MM.1S (cell line): ENCODE results near the gene RALGAPA2.

ENCODE experiments used
- DNase-seq: peaks from one replicate; pipeline ENCODE4 v3.0.0-alpha.2; 2015
- H2AFZ ChIP-seq: fragments of 300-600 bp; sonication (generic); 2 replicates; pipeline ENCODE4 v1.6.0; 2016; ENCODE audit warnings: antibody characterized with exemption, low read length
- H3F3A ChIP-seq: fragments of 300-600 bp; sonication (generic); 2 replicates; pipeline ENCODE4 v1.6.1; 2016; ENCODE audit warnings: mild to moderate bottlenecking, antibody characterized with exemption, low read length, moderate library complexity, mixed read lengths; ENCODE audit not compliant: insufficient read depth
- H3K27ac ChIP-seq: fragments of 300-600 bp; sonication (generic); 2 replicates; pipeline ENCODE4 v1.5.1; 2016; ENCODE audit warnings: mild to moderate bottlenecking, low read length
- H3K27me3 ChIP-seq: fragments of 300-600 bp; sonication (generic); replicated peaks from 2 replicates; pipeline ENCODE4 v1.6.0; 2016; ENCODE audit warnings: low read length; ENCODE audit not compliant: insufficient read depth
- H3K36me3 ChIP-seq: fragments of 300-600 bp; sonication (generic); replicated peaks from 2 replicates; pipeline ENCODE4 v1.6.1; 2016; ENCODE audit warnings: mild to moderate bottlenecking, low read length, mixed read lengths; ENCODE audit not compliant: insufficient read depth
- H3K4me1 ChIP-seq: fragments of 300-600 bp; sonication (generic); 2 replicates; pipeline ENCODE4 v1.6.1; 2016; ENCODE audit warnings: low read length, mixed read lengths
- H3K4me2 ChIP-seq: fragments of 300-600 bp; sonication (generic); 2 replicates; pipeline ENCODE4 v1.6.0; 2016; ENCODE audit warnings: low read depth, low read length
- H3K4me3 ChIP-seq: fragments of 300-600 bp; sonication (generic); 2 replicates; pipeline ENCODE4 v1.5.1; 2016; ENCODE audit warnings: low read length, mixed read lengths
- H3K79me2 ChIP-seq: fragments of 300-600 bp; sonication (generic); 2 replicates; pipeline ENCODE4 v1.6.1; 2016; ENCODE audit warnings: mixed run types, low read length, mixed read lengths
- H3K9ac ChIP-seq: fragments of 300-600 bp; sonication (generic); 2 replicates; pipeline ENCODE4 v1.6.1; 2016; ENCODE audit warnings: low read length, mixed read lengths
- H3K9me2 ChIP-seq: fragments of 300-600 bp; sonication (generic); replicated peaks from 2 replicates; pipeline ENCODE4 v1.6.1; 2016; ENCODE audit warnings: mild to moderate bottlenecking, low read length, mixed read lengths; ENCODE audit not compliant: insufficient read depth
- H3K9me3 ChIP-seq: fragments of 300-600 bp; sonication (generic); replicated peaks from 2 replicates; pipeline ENCODE4 v1.6.1; 2016; ENCODE audit warnings: mild to moderate bottlenecking, low read length, mixed read lengths; ENCODE audit not compliant: insufficient read depth
- H4K20me1 ChIP-seq: fragments of 300-600 bp; sonication (generic); 2 replicates; pipeline ENCODE4 v1.6.1; 2016; ENCODE audit warnings: mild to moderate bottlenecking, low read length, moderate library complexity, mixed read lengths; ENCODE audit not compliant: insufficient read depth
- EZH2 ChIP-seq: fragments of 300-600 bp; sonication (generic); optimal IDR thresholded peaks from 2 replicates; pipeline ENCODE3; 2017; ENCODE audit warnings: low read depth, mild to moderate bottlenecking, antibody characterized with exemption, low read length, mixed read lengths
- EZH2phosphoT487 ChIP-seq: fragments of 300-600 bp; sonication (generic); IDR thresholded peaks from 2 replicates; pipeline ENCODE4 v1.6.1; 2018; ENCODE audit warnings: antibody characterized with exemption, low read length
- TF ChIP-seq, protein P1 (sequence below): fragments of 300-600 bp; sonication (generic); IDR thresholded peaks from 2 replicates; pipeline ENCODE4 v1.5.1; 2016; ENCODE audit warnings: antibody characterized with exemption, low read length, mixed read lengths

Gene RALGAPA2

DNA sequence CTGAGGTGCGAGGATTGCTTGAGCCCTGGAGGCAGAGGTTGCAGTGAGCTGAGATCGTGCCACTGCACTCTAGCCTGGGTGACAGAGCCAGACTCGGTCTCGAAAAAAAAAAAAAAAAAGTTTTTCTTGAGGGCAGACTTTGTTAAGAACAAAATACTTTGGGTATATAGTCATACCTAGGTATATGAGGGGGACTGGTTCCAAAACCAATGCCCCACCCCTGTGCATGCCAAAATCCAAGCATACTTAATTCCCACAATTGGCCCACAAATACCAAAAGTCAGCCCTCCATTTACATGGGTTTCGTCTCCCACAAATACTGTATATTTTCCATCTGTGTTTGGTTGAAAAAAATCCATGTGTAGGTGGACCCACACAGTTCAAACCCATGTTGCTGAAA is 224.6 kb downstream of the RALGAPA2 start:
- Histone ChIP-seq H3K27me3 (no peaks in the 10 kb centered on the region), H3K79me2 (no peaks in the 10 kb centered on the region), H4K20me1 (no peaks in the 10 kb centered on the region), H3F3A (no peaks in the 10 kb centered on the region), H2AFZ (no peak overlapping the region), H3K9me3 (no peaks in the 10 kb centered on the region), H3K4me2 (no peak overlapping the region), H3K9ac (no peak overlapping the region), H3K9me2 (no peaks in the 10 kb centered on the region), H3K27ac (no peak overlapping the region), H3K4me1 (no peaks in the 10 kb centered on the region), H3K36me3 (no peaks in the 10 kb centered on the region), H3K4me3 (no peak overlapping the region)
- DNase-seq, result no peak
- TF ChIP-seq EZH2 (no peak), EZH2phosphoT487 (no peak)
- TF ChIP-seq, protein P1, sequence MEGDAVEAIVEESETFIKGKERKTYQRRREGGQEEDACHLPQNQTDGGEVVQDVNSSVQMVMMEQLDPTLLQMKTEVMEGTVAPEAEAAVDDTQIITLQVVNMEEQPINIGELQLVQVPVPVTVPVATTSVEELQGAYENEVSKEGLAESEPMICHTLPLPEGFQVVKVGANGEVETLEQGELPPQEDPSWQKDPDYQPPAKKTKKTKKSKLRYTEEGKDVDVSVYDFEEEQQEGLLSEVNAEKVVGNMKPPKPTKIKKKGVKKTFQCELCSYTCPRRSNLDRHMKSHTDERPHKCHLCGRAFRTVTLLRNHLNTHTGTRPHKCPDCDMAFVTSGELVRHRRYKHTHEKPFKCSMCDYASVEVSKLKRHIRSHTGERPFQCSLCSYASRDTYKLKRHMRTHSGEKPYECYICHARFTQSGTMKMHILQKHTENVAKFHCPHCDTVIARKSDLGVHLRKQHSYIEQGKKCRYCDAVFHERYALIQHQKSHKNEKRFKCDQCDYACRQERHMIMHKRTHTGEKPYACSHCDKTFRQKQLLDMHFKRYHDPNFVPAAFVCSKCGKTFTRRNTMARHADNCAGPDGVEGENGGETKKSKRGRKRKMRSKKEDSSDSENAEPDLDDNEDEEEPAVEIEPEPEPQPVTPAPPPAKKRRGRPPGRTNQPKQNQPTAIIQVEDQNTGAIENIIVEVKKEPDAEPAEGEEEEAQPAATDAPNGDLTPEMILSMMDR, result no peak

DNA sequence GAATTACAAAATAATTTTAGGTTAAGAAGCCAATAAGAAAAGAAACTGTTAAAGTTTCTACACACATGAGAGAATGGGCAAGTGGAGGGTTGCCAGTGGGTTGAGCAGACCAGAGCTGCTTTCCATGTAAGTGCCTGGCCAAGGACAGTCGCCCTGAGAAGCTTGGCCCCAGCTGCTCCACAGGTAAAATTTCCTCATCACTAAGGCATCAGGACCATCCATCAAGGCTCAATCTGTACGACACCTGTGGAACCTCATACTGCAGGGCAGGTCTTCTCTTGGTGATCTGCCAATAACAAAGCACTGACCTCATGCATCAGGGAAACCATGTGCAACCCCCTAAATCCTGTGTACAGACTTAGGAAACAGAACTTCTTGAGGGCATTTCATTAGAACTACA is 229.1 kb downstream of the RALGAPA2 start:
- no peaks in the 10 kb centered on the region for H4K20me1 ChIP-seq
- H2AFZ ChIP-seq, result no peak overlapping the region
- no peaks in the 10 kb centered on the region for H3K27me3 ChIP-seq
- H3K9me3 ChIP-seq, result no peaks in the 10 kb centered on the region
- no peaks in the 10 kb centered on the region for H3K36me3 ChIP-seq
- no peaks in the 10 kb centered on the region for H3K4me1 ChIP-seq
- no peaks in the 10 kb centered on the region for H3F3A ChIP-seq
- no peak overlapping the region for H3K4me2 ChIP-seq
- no peak overlapping the region for H3K9ac ChIP-seq
- no peaks in the 10 kb centered on the region for H3K79me2 ChIP-seq
- TF ChIP-seq EZH2phosphoT487, result no peak
- TF ChIP-seq EZH2, result no peak
- TF ChIP-seq, protein P1, result no peak
- DNase-seq, result no peak
- no peaks in the 10 kb centered on the region for H3K9me2 ChIP-seq
- no peak overlapping the region for H3K27ac ChIP-seq
- H3K4me3 ChIP-seq, result no peak overlapping the region

DNA sequence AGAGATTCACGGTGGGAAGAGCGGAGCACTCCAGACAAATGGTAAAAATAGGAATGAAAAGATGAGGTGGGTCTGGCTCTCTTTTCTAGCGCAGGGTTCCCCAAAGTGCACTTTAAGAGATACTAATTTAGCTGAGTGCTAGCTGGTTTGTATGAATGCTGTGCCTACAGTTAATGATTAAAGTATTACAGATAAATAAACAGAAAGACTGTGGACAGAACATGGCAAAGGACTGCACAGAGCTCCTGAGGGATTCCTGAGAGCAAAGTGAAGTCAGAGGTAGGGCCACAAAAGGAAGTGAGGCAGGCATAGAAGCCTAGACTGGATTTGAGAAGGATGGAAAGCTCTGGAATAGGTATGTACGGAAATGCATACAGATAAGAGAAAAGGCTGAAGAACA is 230.0 kb downstream of the RALGAPA2 start:
- Histone ChIP-seq H3K79me2 (no peaks in the 10 kb centered on the region), H3K4me3 (no peak overlapping the region), H3F3A (no peaks in the 10 kb centered on the region), H3K9me2 (no peaks in the 10 kb centered on the region), H2AFZ (no peak overlapping the region), H3K4me2 (no peak overlapping the region), H3K9me3 (no peaks in the 10 kb centered on the region), H3K9ac (no peak overlapping the region), H3K27ac (no peak overlapping the region), H4K20me1 (no peaks in the 10 kb centered on the region), H3K27me3 (no peaks in the 10 kb centered on the region), H3K4me1 (no peaks in the 10 kb centered on the region), H3K36me3 (no peaks in the 10 kb centered on the region)
- TF ChIP-seq, protein P1, result no peak
- TF ChIP-seq EZH2, result no peak
- TF ChIP-seq EZH2phosphoT487, result no peak
- no peak for DNase-seq
